ENCODE measurements around the gene TIGD6.
"Not testable (repeated sequence)": the region's sequence is repeated elsewhere in the genome, so short reads cannot be mapped to it uniquely, and the experiment has no call there.

Gene TIGD6

DNA sequence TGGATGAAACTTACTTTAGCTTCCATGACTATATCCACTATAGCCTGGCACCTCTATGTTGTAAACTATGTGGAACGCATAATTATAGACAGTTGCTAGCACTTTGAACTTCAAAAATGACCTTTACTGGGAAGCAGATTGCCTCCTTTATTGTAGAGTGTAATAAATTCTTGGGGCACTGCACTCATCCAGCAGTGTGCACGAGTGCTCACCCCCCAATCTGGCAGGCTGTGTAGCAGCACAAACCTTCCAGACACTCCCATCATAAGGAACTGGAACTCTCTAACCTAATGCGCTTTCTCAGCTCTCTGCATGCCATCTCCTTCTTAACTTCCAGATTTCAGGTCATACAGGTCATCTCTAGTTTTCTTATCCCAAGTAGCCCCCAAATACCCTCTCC is 54.3 kb downstream of the TIGD6 start:
- TF ChIP-seq EZH2phosphoT487 (IDR thresholded peaks at IDR 0.05; ENCODE audit: borderline replicate concordance) = no peak
- TF ChIP-seq, protein P1, sequence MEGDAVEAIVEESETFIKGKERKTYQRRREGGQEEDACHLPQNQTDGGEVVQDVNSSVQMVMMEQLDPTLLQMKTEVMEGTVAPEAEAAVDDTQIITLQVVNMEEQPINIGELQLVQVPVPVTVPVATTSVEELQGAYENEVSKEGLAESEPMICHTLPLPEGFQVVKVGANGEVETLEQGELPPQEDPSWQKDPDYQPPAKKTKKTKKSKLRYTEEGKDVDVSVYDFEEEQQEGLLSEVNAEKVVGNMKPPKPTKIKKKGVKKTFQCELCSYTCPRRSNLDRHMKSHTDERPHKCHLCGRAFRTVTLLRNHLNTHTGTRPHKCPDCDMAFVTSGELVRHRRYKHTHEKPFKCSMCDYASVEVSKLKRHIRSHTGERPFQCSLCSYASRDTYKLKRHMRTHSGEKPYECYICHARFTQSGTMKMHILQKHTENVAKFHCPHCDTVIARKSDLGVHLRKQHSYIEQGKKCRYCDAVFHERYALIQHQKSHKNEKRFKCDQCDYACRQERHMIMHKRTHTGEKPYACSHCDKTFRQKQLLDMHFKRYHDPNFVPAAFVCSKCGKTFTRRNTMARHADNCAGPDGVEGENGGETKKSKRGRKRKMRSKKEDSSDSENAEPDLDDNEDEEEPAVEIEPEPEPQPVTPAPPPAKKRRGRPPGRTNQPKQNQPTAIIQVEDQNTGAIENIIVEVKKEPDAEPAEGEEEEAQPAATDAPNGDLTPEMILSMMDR (conservative IDR thresholded peaks at IDR 0.05; ENCODE audit: low read length) = no peak
- H3K4me2 ChIP-seq (ENCODE audit: low read depth, low read length, poor library complexity, severe bottlenecking) = no peak overlapping the region

DNA sequence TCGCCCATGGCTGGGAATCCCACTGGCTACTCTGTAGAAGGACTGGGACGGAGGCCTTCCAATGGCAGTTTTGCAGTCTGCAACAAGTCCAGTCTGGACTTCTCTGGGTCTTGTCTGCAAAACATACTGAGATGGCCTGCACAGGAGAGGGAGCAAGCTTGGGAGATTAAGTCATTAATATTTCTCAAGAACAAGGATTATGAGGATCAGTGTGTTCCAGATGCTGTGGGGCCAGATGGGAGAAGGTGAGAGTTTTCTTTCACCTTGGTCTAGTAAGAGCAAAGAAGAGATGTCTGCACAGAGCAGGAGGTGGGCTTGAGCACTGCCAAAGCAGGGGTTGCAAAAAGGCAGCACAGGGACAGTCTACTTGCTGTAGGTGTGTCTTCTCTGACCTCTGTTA is 55.8 kb downstream of the TIGD6 start, which contains the start of gene PDE6A:
Gene PDE6A (minus strand): TSS at position 128 of the 400 bp plus-strand sequence. CDS start 120 bp downstream, at position 8.
- no peaks in the 10 kb centered on the region for H3K79me2 ChIP-seq (ENCODE audit: insufficient read depth, low read length)
- H3K9me3 ChIP-seq (ENCODE audit: insufficient read depth, low read depth, low read length) = no peaks in the 10 kb centered on the region
- no peaks in the 10 kb centered on the region for H3K4me1 ChIP-seq (ENCODE audit: insufficient read depth, low read length, poor library complexity, severe bottlenecking)
- TF ChIP-seq, protein P1 (conservative IDR thresholded peaks at IDR 0.05; ENCODE audit: low read length) = no peak
- no peak for TF ChIP-seq EZH2phosphoT487 (IDR thresholded peaks at IDR 0.05; ENCODE audit: borderline replicate concordance)
- H3K4me3 ChIP-seq (ENCODE audit: low read length, poor library complexity, severe bottlenecking) = no peak within 1 kb of the TSS
- no peaks in the 10 kb centered on the region for H3F3A ChIP-seq (ENCODE audit: low read depth)
- H3K27me3 ChIP-seq (ENCODE audit: insufficient read depth, low read length, poor library complexity, severe bottlenecking) = no peaks in the 10 kb centered on the region
- no peak within 1 kb of the TSS for H2AFZ ChIP-seq (ENCODE audit: low read length)
- H4K20me1 ChIP-seq (ENCODE audit: insufficient read depth, low read length, poor library complexity, severe bottlenecking) = no peaks in the 10 kb centered on the region
- no peak within 1 kb of the TSS for H3K9ac ChIP-seq (ENCODE audit: low read depth, low read length, poor library complexity, severe bottlenecking)
- H3K9me2 ChIP-seq (replicated peaks; ENCODE audit: low read depth, low read length) = no peaks in the 10 kb centered on the region
- H3K4me2 ChIP-seq (ENCODE audit: low read depth, low read length, poor library complexity, severe bottlenecking) = no peak within 1 kb of the TSS
- H3K36me3 ChIP-seq (ENCODE audit: insufficient read depth, low read length) = no peaks in the 10 kb centered on the region

More for the DNA sequence above, 54.3 kb downstream of the TIGD6 start:
- Histone ChIP-seq H3K79me2 (ENCODE audit: insufficient read depth, low read length) (no peaks in the 10 kb centered on the region), H3K9me3 (ENCODE audit: insufficient read depth, low read depth, low read length) (no peaks in the 10 kb centered on the region), H2AFZ (ENCODE audit: low read length) (no peak overlapping the region), H3K9me2 (replicated peaks; ENCODE audit: low read depth, low read length) (no peaks in the 10 kb centered on the region), H3K4me1 (ENCODE audit: insufficient read depth, low read length, poor library complexity, severe bottlenecking) (no peaks in the 10 kb centered on the region), H3K4me3 (ENCODE audit: low read length, poor library complexity, severe bottlenecking) (no peak overlapping the region), H3F3A (ENCODE audit: low read depth) (no peaks in the 10 kb centered on the region), H3K27me3 (ENCODE audit: insufficient read depth, low read length, poor library complexity, severe bottlenecking) (no peaks in the 10 kb centered on the region), H3K9ac (ENCODE audit: low read depth, low read length, poor library complexity, severe bottlenecking) (no peak overlapping the region), H3K36me3 (ENCODE audit: insufficient read depth, low read length) (no peaks in the 10 kb centered on the region), H4K20me1 (ENCODE audit: insufficient read depth, low read length, poor library complexity, severe bottlenecking) (no peaks in the 10 kb centered on the region)

DNA sequence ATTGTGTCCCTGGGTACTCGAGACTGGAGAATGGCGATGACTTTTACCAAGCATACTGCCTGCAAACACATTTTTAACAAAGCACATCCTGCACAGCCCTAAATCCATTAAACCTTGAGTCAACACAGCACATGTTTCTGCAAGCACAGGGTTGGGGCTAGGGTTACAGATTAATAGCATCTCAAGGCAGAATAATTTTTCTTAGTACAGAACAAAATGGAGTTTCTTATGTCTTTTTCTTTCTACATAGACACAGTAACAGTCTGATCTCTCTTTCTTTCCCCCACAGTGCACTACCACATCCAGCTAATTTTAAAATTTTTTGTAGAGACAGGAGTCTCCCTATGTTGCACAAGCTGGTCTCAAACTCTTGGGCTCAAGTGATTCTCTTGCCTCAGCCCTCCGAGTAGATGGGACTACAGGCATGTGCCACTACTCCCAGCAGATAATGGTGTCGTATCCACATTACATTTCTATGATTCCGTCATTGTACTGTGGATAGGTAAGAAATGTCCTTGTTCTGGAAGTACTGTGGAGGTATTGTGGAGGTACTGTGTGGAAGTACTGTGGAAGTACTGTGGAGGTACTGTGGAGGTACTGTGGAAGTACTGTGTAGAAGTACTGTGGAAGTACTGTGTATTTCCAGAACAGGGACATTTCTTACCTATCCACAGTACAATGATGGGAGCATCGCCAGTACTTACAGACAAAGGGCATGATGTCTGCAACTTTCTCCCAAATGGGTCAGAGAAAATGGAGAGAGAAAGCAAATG is 57.1 kb downstream of the TIGD6 start:
- H2AFZ ChIP-seq (ENCODE audit: low read length); H3K9me2 ChIP-seq (replicated peaks; ENCODE audit: low read depth, low read length); H4K20me1 ChIP-seq (ENCODE audit: insufficient read depth, low read length, poor library complexity, severe bottlenecking); H3K36me3 ChIP-seq (ENCODE audit: insufficient read depth, low read length); H3K79me2 ChIP-seq (ENCODE audit: insufficient read depth, low read length); H3K9me3 ChIP-seq (ENCODE audit: insufficient read depth, low read depth, low read length); H3K4me3 ChIP-seq (ENCODE audit: low read length, poor library complexity, severe bottlenecking); H3K4me2 ChIP-seq (ENCODE audit: low read depth, low read length, poor library complexity, severe bottlenecking); H3F3A ChIP-seq (ENCODE audit: low read depth); H3K27me3 ChIP-seq (ENCODE audit: insufficient read depth, low read length, poor library complexity, severe bottlenecking); H3K4me1 ChIP-seq (ENCODE audit: insufficient read depth, low read length, poor library complexity, severe bottlenecking); H3K9ac ChIP-seq (ENCODE audit: low read depth, low read length, poor library complexity, severe bottlenecking): not testable (repeated sequence)

Measured in Loucy (cell line).